Measurements from ENCODE around the gene VSTM4.

- no peak for TF ChIP-seq YY1 (IDR thresholded peaks at IDR 0.05; ENCODE audit: insufficient read depth, insufficient read length)
- no peak for TF ChIP-seq ZNF274 (IDR thresholded peaks at IDR 0.05; ENCODE audit: low read depth, low read length)
Measured at GRCh38 chr10:49090696-49091380, 24.5 kb downstream of the VSTM4 start.

Data from NT2/D1 (cell line).